T-helper 2 cell (primary cell): Measurements from ENCODE around the gene PCDHA10.

Source experiments
- DNase-seq, 5 experiments: peaks; one replicate each; pipeline versions ENCODE4 v3.0.0 to v3.0.0-alpha.2; 2012 to 2022

Gene PCDHA10

DNA sequence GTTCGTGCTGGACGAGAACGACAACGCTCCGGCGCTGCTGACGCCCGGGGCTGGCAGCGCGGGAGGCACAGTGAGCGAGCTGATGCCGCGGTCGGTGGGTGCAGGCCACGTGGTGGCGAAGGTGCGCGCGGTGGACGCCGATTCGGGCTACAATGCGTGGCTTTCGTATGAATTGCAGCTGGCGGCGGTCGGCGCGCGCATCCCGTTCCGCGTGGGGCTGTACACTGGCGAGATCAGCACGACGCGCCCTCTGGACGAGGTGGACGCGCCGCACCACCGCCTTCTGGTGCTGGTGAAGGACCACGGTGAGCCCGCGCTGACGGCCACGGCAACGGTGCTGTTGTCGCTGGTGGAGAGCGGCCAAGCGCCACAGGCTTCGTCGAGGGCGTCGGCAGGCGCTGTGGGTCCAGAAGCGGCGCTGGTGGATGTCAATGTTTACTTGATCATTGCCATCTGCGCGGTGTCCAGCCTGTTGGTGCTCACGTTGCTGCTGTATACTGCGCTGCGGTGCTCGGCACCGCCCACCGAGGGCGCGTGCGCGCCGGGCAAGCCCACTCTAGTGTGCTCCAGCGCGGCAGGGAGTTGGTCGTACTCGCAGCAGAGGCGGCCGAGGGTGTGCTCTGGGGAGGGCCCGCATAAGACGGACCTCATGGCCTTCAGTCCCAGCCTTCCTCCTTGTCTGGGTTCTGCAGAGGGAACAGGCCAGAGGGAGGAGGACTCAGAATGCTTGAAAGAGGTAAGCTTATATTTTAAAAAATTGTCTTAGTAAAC lies 28.4 kb downstream of the PCDHA10 start:
- no peak for DNase-seq

DNA sequence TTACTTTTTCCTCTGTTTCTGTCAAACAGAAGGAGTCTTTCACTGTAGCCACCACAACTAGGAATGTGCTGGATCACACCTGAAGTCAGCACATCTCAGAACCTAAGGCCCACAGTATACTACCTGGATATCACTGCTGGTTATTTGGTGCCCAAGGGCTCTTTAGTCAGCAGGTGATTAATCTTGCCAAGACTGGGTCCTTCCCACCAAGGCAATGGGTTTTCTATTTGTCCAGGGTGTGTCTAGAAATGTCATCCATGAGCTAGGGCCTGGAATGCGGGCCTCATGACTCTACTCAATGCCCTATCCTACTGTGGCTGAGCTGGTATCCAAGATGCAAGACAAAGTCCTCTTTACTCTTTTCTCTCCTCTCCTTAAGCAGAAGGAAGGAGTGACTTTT lies 60.6 kb downstream of the PCDHA10 start:
- DNase-seq, result no peak
